Measurements from ENCODE around the gene TSPYL1.

GRCh38 chr6:116326996-116327395 lies 47.3 kb upstream of the TSPYL1 start:
- TF ChIP-seq, protein P1, sequence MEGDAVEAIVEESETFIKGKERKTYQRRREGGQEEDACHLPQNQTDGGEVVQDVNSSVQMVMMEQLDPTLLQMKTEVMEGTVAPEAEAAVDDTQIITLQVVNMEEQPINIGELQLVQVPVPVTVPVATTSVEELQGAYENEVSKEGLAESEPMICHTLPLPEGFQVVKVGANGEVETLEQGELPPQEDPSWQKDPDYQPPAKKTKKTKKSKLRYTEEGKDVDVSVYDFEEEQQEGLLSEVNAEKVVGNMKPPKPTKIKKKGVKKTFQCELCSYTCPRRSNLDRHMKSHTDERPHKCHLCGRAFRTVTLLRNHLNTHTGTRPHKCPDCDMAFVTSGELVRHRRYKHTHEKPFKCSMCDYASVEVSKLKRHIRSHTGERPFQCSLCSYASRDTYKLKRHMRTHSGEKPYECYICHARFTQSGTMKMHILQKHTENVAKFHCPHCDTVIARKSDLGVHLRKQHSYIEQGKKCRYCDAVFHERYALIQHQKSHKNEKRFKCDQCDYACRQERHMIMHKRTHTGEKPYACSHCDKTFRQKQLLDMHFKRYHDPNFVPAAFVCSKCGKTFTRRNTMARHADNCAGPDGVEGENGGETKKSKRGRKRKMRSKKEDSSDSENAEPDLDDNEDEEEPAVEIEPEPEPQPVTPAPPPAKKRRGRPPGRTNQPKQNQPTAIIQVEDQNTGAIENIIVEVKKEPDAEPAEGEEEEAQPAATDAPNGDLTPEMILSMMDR (IDR thresholded peaks at IDR 0.05; ENCODE audit: low read depth, low read length, missing input control), result no peak
- TF ChIP-seq HNF4A (conservative IDR thresholded peaks at IDR 0.05) (no peak), TAF1 (conservative IDR thresholded peaks at IDR 0.05) (no peak), SP1 (IDR thresholded peaks at IDR 0.05) (no peak), FOXA1 (IDR thresholded peaks at IDR 0.05) (no peak), GABPA (IDR thresholded peaks at IDR 0.05 in 1 of 2, conservative IDR thresholded peaks at IDR 0.05 in 1 of 2) (no peak), ATF3 (IDR thresholded peaks at IDR 0.05) (no peak), NR2F2 (IDR thresholded peaks at IDR 0.05) (no peak), YY1 (IDR thresholded peaks at IDR 0.05) (no peak)
- TF ChIP-seq, protein P2, sequence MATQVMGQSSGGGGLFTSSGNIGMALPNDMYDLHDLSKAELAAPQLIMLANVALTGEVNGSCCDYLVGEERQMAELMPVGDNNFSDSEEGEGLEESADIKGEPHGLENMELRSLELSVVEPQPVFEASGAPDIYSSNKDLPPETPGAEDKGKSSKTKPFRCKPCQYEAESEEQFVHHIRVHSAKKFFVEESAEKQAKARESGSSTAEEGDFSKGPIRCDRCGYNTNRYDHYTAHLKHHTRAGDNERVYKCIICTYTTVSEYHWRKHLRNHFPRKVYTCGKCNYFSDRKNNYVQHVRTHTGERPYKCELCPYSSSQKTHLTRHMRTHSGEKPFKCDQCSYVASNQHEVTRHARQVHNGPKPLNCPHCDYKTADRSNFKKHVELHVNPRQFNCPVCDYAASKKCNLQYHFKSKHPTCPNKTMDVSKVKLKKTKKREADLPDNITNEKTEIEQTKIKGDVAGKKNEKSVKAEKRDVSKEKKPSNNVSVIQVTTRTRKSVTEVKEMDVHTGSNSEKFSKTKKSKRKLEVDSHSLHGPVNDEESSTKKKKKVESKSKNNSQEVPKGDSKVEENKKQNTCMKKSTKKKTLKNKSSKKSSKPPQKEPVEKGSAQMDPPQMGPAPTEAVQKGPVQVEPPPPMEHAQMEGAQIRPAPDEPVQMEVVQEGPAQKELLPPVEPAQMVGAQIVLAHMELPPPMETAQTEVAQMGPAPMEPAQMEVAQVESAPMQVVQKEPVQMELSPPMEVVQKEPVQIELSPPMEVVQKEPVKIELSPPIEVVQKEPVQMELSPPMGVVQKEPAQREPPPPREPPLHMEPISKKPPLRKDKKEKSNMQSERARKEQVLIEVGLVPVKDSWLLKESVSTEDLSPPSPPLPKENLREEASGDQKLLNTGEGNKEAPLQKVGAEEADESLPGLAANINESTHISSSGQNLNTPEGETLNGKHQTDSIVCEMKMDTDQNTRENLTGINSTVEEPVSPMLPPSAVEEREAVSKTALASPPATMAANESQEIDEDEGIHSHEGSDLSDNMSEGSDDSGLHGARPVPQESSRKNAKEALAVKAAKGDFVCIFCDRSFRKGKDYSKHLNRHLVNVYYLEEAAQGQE (IDR thresholded peaks at IDR 0.05), result no peak
- TF ChIP-seq, protein P3, sequence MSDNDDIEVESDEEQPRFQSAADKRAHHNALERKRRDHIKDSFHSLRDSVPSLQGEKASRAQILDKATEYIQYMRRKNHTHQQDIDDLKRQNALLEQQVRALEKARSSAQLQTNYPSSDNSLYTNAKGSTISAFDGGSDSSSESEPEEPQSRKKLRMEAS (IDR thresholded peaks at IDR 0.05), result no peak
- TF ChIP-seq, protein P4, sequence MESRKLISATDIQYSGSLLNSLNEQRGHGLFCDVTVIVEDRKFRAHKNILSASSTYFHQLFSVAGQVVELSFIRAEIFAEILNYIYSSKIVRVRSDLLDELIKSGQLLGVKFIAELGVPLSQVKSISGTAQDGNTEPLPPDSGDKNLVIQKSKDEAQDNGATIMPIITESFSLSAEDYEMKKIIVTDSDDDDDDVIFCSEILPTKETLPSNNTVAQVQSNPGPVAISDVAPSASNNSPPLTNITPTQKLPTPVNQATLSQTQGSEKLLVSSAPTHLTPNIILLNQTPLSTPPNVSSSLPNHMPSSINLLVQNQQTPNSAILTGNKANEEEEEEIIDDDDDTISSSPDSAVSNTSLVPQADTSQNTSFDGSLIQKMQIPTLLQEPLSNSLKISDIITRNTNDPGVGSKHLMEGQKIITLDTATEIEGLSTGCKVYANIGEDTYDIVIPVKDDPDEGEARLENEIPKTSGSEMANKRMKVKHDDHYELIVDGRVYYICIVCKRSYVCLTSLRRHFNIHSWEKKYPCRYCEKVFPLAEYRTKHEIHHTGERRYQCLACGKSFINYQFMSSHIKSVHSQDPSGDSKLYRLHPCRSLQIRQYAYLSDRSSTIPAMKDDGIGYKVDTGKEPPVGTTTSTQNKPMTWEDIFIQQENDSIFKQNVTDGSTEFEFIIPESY (IDR thresholded peaks at IDR 0.05), result no peak

All from liver (tissue), 3 donors.